Neural progenitor cell (in vitro differentiated cells): ENCODE results near the gene MYO1E. TPM values are rescaled to one million over a fixed set of nuclear protein-coding genes. Genes with fewer than 3 reads are reported as not detected.

ENCODE experiments used
- DNase-seq: peaks from one replicate; pipeline ENCODE4 v3.0.0-alpha.2; 2016; ENCODE audit warnings: low spot score
- H2AFZ ChIP-seq: fragments of 200-600 bp; sonication (generic); replicated peaks from 2 replicates; pipeline ENCODE4 v1.6.1; 2016; ENCODE audit warnings: antibody characterized with exemption
- H3F3A ChIP-seq: fragments of 200-600 bp; sonication (generic); 2 replicates; pipeline ENCODE4 v1.6.1; 2016; ENCODE audit warnings: antibody characterized with exemption, low read depth
- H3K27ac ChIP-seq: fragments of 200-600 bp; sonication (generic); 2 replicates; pipeline ENCODE4 v1.5.1; 2016; ENCODE audit warnings: mild to moderate bottlenecking
- H3K27me3 ChIP-seq: fragments of 200-600 bp; sonication (generic); 2 replicates; pipeline ENCODE4 v1.6.1; 2016; ENCODE audit warnings: mild to moderate bottlenecking, moderate library complexity
- H3K36me3 ChIP-seq: fragments of 200-600 bp; sonication (generic); 2 replicates; pipeline ENCODE4 v1.5.1; 2016
- H3K4me1 ChIP-seq: fragments of 200-600 bp; sonication (generic); 2 replicates; pipeline ENCODE4 v1.6.1; 2016; ENCODE audit warnings: mixed run types
- H3K4me2 ChIP-seq: fragments of 200-600 bp; sonication (generic); 2 replicates; pipeline ENCODE4 v1.6.1; 2016
- H3K4me3 ChIP-seq: fragments of 200-600 bp; sonication (generic); 2 replicates; pipeline ENCODE4 v1.5.1; 2016
- H3K79me2 ChIP-seq: fragments of 200-600 bp; sonication (generic); 2 replicates; pipeline ENCODE4 v1.6.1; 2016; ENCODE audit warnings: low read depth
- H3K9ac ChIP-seq: fragments of 200-600 bp; sonication (generic); 2 replicates; pipeline ENCODE4 v1.6.1; 2016
- H3K9me3 ChIP-seq: fragments of 200-600 bp; sonication (generic); 2 replicates; pipeline ENCODE4 v1.5.1; 2016; ENCODE audit warnings: low read depth
- H4K20me1 ChIP-seq: fragments of 200-600 bp; sonication (generic); 2 replicates; pipeline ENCODE4 v1.6.1; 2016; ENCODE audit warnings: low read depth
- H3K27ac Mint-ChIP-seq: 3 replicates; pipeline ENCODE4 v1.8.0; 2021; ENCODE audit warnings: mixed read lengths
- H3K27me3 Mint-ChIP-seq: 2 replicates; pipeline ENCODE4 v1.8.0; 2022; ENCODE audit warnings: low read depth, mild to moderate bottlenecking, inconsistent platforms, moderate library complexity, mixed read lengths; ENCODE audit not compliant: insufficient read depth
- H3K36me3 Mint-ChIP-seq: 3 replicates; pipeline ENCODE4 v1.8.0; 2021; ENCODE audit warnings: mixed read lengths
- H3K4me1 Mint-ChIP-seq: 3 replicates; pipeline ENCODE4 v1.8.0; 2021; ENCODE audit warnings: mixed read lengths
- H3K4me3 Mint-ChIP-seq: 3 replicates; pipeline ENCODE4 v1.8.0; 2021; ENCODE audit warnings: mild to moderate bottlenecking, moderate library complexity, mixed read lengths
- H3K9me3 Mint-ChIP-seq: 3 replicates; pipeline ENCODE4 v1.8.0; 2020; ENCODE audit warnings: mixed read lengths
- EZH2 ChIP-seq: fragments of 200-600 bp; sonication (generic); IDR thresholded peaks from 2 replicates; pipeline ENCODE4 v1.6.1; 2017; ENCODE audit warnings: antibody characterized with exemption, mild to moderate bottlenecking, moderate library complexity
- EZH2phosphoT487 ChIP-seq: fragments of 200-600 bp; sonication (generic); IDR thresholded peaks from 2 replicates; pipeline ENCODE4 v1.6.1; 2017; ENCODE audit warnings: antibody characterized with exemption
- total RNA-seq: library from RNA; depleted of rRNA; stranded (reverse); fragments of >200 nt; gene quantifications from 2 replicates; pipeline ENCODE4 v1.2.3, GENCODE V29; 2015; ENCODE audit warnings: low replicate concordance
- TF ChIP-seq, protein P1 (sequence below): fragments of 200-600 bp; sonication (generic); IDR thresholded peaks from 2 replicates; pipeline ENCODE4 v1.5.1; 2017; ENCODE audit warnings: antibody characterized with exemption, mild to moderate bottlenecking

Gene MYO1E
- total RNA-seq, 1 donor from 2014 or later = 49.7 TPM

DNA sequence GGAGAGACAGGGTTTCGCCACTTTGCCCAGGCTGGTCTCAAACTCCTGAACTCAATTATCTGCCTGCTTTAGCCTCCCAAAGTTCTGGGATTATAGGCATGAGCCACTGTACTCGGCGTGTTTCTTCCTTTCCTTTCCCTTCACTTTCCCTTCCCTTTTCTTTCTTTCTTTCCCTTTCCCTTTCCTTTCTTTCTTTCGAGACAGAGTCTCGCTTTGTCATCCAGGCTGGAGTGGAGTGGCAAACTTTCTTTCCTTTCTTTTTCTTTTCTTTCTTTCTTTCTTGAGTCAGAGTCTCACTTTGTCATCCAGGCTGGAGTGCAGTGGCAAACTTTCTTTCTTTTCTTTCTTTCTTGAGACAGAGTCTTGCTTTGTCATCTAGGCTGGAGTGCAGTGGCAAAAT, 183.4 kb downstream of the MYO1E start:
- TF ChIP-seq, protein P1, sequence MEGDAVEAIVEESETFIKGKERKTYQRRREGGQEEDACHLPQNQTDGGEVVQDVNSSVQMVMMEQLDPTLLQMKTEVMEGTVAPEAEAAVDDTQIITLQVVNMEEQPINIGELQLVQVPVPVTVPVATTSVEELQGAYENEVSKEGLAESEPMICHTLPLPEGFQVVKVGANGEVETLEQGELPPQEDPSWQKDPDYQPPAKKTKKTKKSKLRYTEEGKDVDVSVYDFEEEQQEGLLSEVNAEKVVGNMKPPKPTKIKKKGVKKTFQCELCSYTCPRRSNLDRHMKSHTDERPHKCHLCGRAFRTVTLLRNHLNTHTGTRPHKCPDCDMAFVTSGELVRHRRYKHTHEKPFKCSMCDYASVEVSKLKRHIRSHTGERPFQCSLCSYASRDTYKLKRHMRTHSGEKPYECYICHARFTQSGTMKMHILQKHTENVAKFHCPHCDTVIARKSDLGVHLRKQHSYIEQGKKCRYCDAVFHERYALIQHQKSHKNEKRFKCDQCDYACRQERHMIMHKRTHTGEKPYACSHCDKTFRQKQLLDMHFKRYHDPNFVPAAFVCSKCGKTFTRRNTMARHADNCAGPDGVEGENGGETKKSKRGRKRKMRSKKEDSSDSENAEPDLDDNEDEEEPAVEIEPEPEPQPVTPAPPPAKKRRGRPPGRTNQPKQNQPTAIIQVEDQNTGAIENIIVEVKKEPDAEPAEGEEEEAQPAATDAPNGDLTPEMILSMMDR = no peak
- no peak for TF ChIP-seq EZH2phosphoT487
- Histone ChIP-seq H3K4me2 (no peak overlapping the region), H3K36me3 (no peaks in the 10 kb centered on the region), H3K9ac (no peak overlapping the region), H3F3A (no peaks in the 10 kb centered on the region), H3K79me2 (no peaks in the 10 kb centered on the region), H3K27me3 (no peaks in the 10 kb centered on the region), H3K9me3 (no peaks in the 10 kb centered on the region), H3K27ac (no peak overlapping the region), H2AFZ (no peak overlapping the region), H4K20me1 (no peaks in the 10 kb centered on the region), H3K4me1 (no peaks in the 10 kb centered on the region), H3K4me3 (no peak overlapping the region)
- no peak for DNase-seq
- H3K4me1 Mint-ChIP-seq = no peaks in the 10 kb centered on the region
- no peak overlapping the region for H3K4me3 Mint-ChIP-seq
- no peak overlapping the region for H3K27ac Mint-ChIP-seq
- peaks cover 30% of the 10 kb centered on the region for H3K36me3 Mint-ChIP-seq
- peaks cover 3% of the 10 kb centered on the region for H3K9me3 Mint-ChIP-seq
- no peaks in the 10 kb centered on the region for H3K27me3 Mint-ChIP-seq

DNA sequence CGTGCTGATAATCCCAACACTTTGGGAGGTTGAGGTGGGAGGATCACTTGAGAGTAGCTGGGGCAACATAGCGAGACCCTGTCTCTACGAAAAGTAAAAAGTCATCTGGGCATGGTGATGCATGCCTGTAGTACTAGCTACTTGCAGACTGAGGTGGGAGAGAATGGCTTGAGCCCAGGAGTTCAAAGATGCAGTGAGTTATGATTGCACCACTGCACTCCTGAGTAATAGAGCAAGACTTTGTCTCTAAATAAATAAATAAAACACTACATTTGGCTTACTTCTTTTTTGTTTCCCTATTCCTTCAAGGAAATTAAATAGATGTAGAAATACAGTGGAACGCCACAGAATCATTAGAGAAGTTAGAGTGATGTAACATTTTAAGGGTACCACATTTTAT, 186.2 kb downstream of the MYO1E start:
- H3K27ac Mint-ChIP-seq = no peak overlapping the region
- Histone ChIP-seq H3K9ac (no peak overlapping the region), H4K20me1 (no peaks in the 10 kb centered on the region), H3K4me1 (no peaks in the 10 kb centered on the region), H3K27me3 (no peaks in the 10 kb centered on the region), H2AFZ (no peak overlapping the region), H3K4me2 (no peak overlapping the region), H3K36me3 (no peaks in the 10 kb centered on the region), H3K9me3 (no peaks in the 10 kb centered on the region), H3K4me3 (no peak overlapping the region), H3F3A (no peaks in the 10 kb centered on the region), H3K79me2 (no peaks in the 10 kb centered on the region), H3K27ac (no peak overlapping the region)
- peaks cover 15% of the 10 kb centered on the region for H3K9me3 Mint-ChIP-seq
- H3K4me3 Mint-ChIP-seq = no peak overlapping the region
- H3K36me3 Mint-ChIP-seq = peaks cover 32% of the 10 kb centered on the region
- no peak for DNase-seq
- no peaks in the 10 kb centered on the region for H3K4me1 Mint-ChIP-seq
- TF ChIP-seq EZH2phosphoT487 (no peak), EZH2 (no peak)
- H3K27me3 Mint-ChIP-seq = no peaks in the 10 kb centered on the region

DNA sequence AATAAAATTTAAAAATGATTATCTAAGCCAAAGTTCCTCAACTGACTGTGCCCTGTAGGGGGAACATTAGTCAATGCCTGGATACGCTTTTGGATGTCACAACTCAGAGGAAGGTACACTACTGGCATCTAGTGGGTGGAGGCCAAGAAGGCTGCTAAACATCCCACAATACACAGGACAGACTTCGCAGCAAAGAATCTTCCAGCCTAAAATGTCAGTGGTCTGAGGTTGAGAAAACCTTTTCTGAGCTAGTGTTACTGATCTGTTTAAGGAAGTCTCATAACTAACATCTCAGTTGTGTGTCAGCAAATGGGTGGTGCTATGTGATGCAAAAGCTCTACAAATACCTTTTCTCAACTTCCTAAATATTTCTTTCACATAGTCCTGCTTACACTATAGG, 186.9 kb downstream of the MYO1E start:
- Mint-ChIP-seq H3K4me1 (no peaks in the 10 kb centered on the region), H3K9me3 (peaks cover 15% of the 10 kb centered on the region), H3K27ac (no peak overlapping the region), H3K4me3 (no peak overlapping the region), H3K27me3 (peaks cover 3% of the 10 kb centered on the region), H3K36me3 (peaks cover 35% of the 10 kb centered on the region)
- Histone ChIP-seq H3K79me2 (no peaks in the 10 kb centered on the region), H3K4me1 (no peaks in the 10 kb centered on the region), H3K36me3 (no peaks in the 10 kb centered on the region), H3K4me3 (no peak overlapping the region), H3K9ac (no peak overlapping the region), H2AFZ (no peak overlapping the region), H4K20me1 (no peaks in the 10 kb centered on the region), H3K27ac (no peak overlapping the region), H3K27me3 (no peaks in the 10 kb centered on the region), H3F3A (no peaks in the 10 kb centered on the region), H3K9me3 (no peaks in the 10 kb centered on the region), H3K4me2 (no peak overlapping the region)
- no peak for DNase-seq
- TF ChIP-seq EZH2 = no peak
- TF ChIP-seq, protein P1 = no peak
- no peak for TF ChIP-seq EZH2phosphoT487

DNA sequence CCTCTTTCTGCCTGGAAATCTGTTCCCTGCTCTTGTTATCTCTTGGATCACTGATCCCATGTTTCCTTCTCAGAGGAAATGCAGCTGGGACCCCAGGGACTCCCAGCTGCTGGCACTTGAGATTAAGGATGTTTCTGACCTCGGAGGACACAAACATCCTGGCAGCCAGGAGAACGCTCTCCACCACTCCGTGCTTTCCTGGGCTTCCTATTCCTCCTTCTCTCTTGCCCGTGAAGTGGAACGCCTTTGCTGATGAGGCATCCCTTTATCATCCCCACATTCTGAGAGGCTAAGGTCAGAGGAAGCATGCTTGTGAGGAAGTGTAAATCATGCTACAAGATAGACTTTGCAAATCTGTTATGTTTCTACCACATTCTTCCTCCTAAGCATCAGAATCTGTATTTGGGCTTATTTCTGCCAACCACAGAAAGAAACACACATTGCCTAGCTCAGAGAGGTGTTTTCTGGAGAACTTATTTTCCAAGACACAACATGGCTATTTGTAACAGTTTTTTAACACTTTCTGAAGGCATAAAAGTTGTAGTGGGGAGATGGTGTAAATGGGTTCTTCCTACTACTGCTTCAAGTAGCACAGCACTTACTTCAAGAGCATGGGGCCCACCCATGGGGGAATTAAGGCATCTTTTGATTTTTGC, 191.6 kb downstream of the MYO1E start:
- H3K9ac ChIP-seq = no peak overlapping the region
- Mint-ChIP-seq H3K9me3 (peaks cover 12% of the 10 kb centered on the region), H3K36me3 (peaks cover 31% of the 10 kb centered on the region), H3K27ac (no peak overlapping the region), H3K4me3 (no peak overlapping the region), H3K27me3 (peaks cover 3% of the 10 kb centered on the region), H3K4me1 (no peaks in the 10 kb centered on the region)
- no peaks in the 10 kb centered on the region for H4K20me1 ChIP-seq
- no peaks in the 10 kb centered on the region for H3F3A ChIP-seq
- no peak overlapping the region for H3K27ac ChIP-seq
- DNase-seq = no peak
- no peaks in the 10 kb centered on the region for H3K27me3 ChIP-seq
- H3K79me2 ChIP-seq = no peaks in the 10 kb centered on the region
- no peak overlapping the region for H3K4me3 ChIP-seq
- no peak overlapping the region for H3K4me2 ChIP-seq
- no peak for TF ChIP-seq EZH2phosphoT487
- TF ChIP-seq, protein P1 = no peak
- TF ChIP-seq EZH2 = no peak
- H3K4me1 ChIP-seq = no peaks in the 10 kb centered on the region
- no peaks in the 10 kb centered on the region for H3K36me3 ChIP-seq
- no peaks in the 10 kb centered on the region for H3K9me3 ChIP-seq
- no peak overlapping the region for H2AFZ ChIP-seq
